ENCODE results near the gene DTL.

- no peak for TF ChIP-seq POLR2A (IDR thresholded peaks at IDR 0.05)
- TF ChIP-seq CTCF (IDR thresholded peaks at IDR 0.05), result peak; percentile 69 to 89 (median 80)
These were observed 35.3 kb downstream of the DTL start for GRCh38 chr1:212070720-212071302.

All from heart left ventricle (tissue), 13 donors.